ENCODE measurements around the gene MRNIP. TPM values are rescaled to one million over a fixed set of nuclear protein-coding genes. Genes with fewer than 3 reads are reported as not detected.

Gene MRNIP
- total and polyA plus RNA-seq, 5 donors from 2014 or later, result 10.2 to 46.4 (median 18.2) TPM

DNA sequence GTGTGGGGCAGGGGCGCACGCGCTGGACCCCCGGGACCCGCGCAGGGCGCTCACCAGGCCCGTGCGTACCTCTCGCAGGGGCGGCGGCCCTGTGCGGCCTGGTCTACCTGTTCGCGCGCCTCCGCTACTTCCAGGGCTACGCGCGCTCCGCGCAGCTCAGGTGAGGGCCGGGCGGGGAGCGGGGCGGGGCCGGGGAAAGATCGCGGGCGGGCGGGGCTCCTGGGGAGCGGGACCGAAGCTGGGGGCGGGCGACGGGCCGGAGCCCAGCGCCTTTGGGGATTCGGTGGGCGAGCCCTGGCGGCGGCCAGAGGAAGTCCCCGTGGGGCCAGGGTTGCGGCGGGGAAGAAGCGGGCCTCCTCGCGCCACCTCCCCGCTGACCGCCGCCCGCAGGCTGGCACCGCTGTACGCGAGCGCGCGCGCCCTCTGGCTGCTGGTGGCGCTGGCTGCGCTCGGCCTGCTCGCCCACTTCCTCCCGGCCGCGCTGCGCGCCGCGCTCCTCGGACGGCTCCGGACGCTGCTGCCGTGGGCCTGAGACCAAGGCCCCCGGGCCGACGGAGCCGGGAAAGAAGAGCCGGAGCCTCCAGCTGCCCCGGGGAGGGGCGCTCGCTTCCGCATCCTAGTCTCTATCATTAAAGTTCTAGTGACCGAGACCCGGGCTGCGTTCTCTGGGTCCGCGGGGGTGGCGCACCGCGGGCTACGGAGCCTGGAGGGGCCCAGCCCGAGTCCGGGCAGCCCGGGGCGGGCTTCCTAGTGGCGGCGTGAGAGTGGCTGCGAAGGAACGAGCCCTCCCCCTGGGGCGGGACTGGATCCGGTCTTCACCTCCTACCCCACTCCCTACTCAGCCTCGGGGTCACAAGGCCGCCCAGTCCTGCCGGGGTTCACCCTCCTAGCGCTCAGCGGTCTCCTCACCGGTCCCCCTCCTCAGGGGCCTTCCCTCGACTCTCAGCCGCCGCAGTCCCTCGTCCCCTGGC lies 62.5 kb downstream of the MRNIP start:
- Mint-ChIP-seq H3K4me3 (peak overlapping the region; percentile 64 to 82 (median 74)), H3K4me1 (peaks cover 0 to 38% (median 13%) of the 10 kb centered on the region in 4 donors), H3K36me3 (peaks cover 18% of the 10 kb centered on the region), H3K9me3 (peaks cover 0 to 1% (median 0%) of the 10 kb centered on the region in 7 donors), H3K27me3 (no peaks in the 10 kb centered on the region), H3K27ac (peak overlapping the region in 2 of 3 donors; percentile 62 to 78)
- H3K27ac ChIP-seq (ENCODE audit: insufficient read depth, low read length, poor library complexity, severe bottlenecking), result peak overlapping the region; percentile 51
- H3K36me3 ChIP-seq (ENCODE audit: control insufficient read depth, insufficient read depth, low read length), result peaks cover 11% of the 10 kb centered on the region
- H3K27me3 ChIP-seq (ENCODE audit: control insufficient read depth, insufficient read depth, low read length), result no peaks in the 10 kb centered on the region
- no peak overlapping the region for H3K4me3 ChIP-seq (ENCODE audit: low read depth, low read length)
- ATAC-seq (ENCODE audit: low read depth in 2 of 2) (peak; percentile 67 to 77), DNase-seq (peak; percentile 55 to 77 (median 67))
- no peaks in the 10 kb centered on the region for H3K9me3 ChIP-seq (ENCODE audit: control insufficient read depth in 2 of 2, low read length in 2 of 2)
- peaks cover 30% of the 10 kb centered on the region for H3K4me1 ChIP-seq (ENCODE audit: control insufficient read depth, insufficient read depth, low read length, poor library complexity, severe bottlenecking)

DNA sequence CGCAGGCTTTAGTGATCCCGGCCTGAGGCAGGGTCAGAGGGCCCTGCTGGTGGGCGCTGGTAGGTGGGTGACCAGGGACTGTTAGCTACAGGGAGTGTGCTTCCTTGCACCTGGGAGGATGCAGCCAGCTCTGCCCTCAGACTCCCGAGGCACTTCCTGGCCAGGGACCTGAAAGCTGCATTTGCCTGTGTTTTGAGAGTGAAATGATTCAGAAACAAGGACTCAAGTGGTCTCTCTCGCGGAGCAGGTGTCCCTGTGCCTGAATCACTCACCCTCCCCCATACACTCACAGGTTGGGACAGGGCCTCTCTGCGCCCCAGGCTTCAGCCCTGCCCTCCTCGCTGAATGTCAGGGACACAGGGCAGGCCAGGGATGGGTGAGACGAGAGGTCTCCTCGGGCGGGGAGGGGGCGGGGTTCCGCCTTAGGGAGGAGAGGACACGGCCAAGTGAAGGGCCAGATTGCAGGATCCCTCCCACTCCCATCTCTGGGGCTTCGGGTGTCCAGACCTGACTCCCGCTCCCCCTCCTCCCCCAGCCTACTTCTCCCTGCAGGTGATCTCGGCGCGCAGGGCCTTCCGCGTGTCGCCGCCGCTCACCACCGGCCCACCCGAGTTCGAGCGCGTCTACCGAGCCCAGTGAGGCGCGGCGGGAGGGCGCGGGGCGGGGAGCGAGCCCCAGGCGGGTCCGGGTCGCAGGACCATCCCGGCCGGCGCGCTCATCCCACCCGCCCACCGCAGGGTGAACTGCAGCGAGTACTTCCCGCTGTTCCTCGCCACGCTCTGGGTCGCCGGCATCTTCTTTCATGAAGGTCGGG lies 63.4 kb downstream of the MRNIP start:
- Histone ChIP-seq H3K27me3 (ENCODE audit: control insufficient read depth, insufficient read depth, low read length) (no peaks in the 10 kb centered on the region), H3K4me1 (ENCODE audit: control insufficient read depth, insufficient read depth, low read length, poor library complexity, severe bottlenecking) (peaks cover 30% of the 10 kb centered on the region), H3K4me3 (ENCODE audit: low read depth, low read length) (no peak overlapping the region), H3K9me3 (ENCODE audit: control insufficient read depth in 2 of 2, low read length in 2 of 2) (no peaks in the 10 kb centered on the region), H3K27ac (ENCODE audit: insufficient read depth, low read length, poor library complexity, severe bottlenecking) (no peak overlapping the region), H3K36me3 (ENCODE audit: control insufficient read depth, insufficient read depth, low read length) (peaks cover 11% of the 10 kb centered on the region)
- no peak for ATAC-seq (ENCODE audit: low read depth in 2 of 2)
- DNase-seq, result no peak
- peaks cover 0 to 38% (median 13%) of the 10 kb centered on the region in 4 donors for H3K4me1 Mint-ChIP-seq
- H3K9me3 Mint-ChIP-seq, result peaks cover 0 to 1% (median 0%) of the 10 kb centered on the region in 7 donors
- peaks cover 18% of the 10 kb centered on the region for H3K36me3 Mint-ChIP-seq
- peak overlapping the region; percentile 56 to 89 (median 70) for H3K4me3 Mint-ChIP-seq
- H3K27ac Mint-ChIP-seq, result peak overlapping the region in 1 of 3 donors; percentile 55
- no peaks in the 10 kb centered on the region for H3K27me3 Mint-ChIP-seq

DNA sequence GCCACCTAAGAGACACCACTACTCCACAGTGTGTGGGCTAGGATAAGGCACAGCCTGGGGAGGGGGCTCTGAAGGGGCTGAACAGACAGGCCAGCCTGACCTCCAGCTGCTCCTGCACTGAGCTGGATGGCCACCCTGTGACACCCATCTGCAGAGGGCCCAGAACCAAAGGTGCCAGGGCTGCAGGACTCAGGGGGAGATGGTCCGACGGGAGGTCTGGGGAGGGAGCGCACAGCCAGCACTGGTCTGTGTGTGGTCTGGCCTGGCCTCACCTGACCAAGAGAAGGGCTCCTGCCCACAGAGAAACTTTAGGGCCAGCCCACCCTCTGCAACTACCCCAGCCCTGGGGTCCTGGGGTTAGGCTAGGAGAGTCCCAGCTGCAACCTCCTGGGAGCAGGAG lies 64.0 kb downstream of the MRNIP start:
- Mint-ChIP-seq H3K9me3 (peaks cover 0 to 1% (median 0%) of the 10 kb centered on the region in 7 donors), H3K4me1 (peaks cover 0 to 38% (median 13%) of the 10 kb centered on the region in 4 donors), H3K27ac (peak overlapping the region in 2 of 3 donors; percentile 55 to 75), H3K4me3 (peak overlapping the region; percentile 56 to 89 (median 70)), H3K36me3 (peaks cover 16% of the 10 kb centered on the region), H3K27me3 (no peaks in the 10 kb centered on the region)
- peaks cover 11% of the 10 kb centered on the region for H3K36me3 ChIP-seq (ENCODE audit: control insufficient read depth, insufficient read depth, low read length)
- no peak for ATAC-seq (ENCODE audit: low read depth in 2 of 2)
- no peak for DNase-seq
- no peak overlapping the region for H3K4me3 ChIP-seq (ENCODE audit: low read depth, low read length)
- peaks cover 30% of the 10 kb centered on the region for H3K4me1 ChIP-seq (ENCODE audit: control insufficient read depth, insufficient read depth, low read length, poor library complexity, severe bottlenecking)
- H3K9me3 ChIP-seq (ENCODE audit: control insufficient read depth in 2 of 2, low read length in 2 of 2), result no peaks in the 10 kb centered on the region
- no peak overlapping the region for H3K27ac ChIP-seq (ENCODE audit: insufficient read depth, low read length, poor library complexity, severe bottlenecking)
- H3K27me3 ChIP-seq (ENCODE audit: control insufficient read depth, insufficient read depth, low read length), result no peaks in the 10 kb centered on the region

DNA sequence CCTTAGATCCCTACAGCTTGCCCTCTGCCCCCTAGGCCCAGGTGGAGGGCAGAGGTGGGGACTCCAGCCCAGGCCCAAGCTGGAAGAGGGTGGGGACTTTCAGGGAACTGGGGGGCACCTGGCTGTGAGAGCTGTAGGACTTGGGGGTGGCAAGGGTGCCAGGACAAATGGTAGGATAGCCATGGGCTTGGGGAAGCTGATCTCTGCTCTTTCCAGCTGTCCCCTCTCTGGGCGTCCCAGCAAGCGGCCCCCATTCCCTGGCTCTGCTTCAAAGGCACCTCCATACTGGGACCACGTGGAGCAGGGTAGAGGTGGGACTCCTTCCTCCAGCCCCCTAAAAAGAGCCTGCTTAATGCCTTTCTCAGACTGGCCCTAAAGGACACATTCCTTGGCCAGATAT lies 64.4 kb downstream of the MRNIP start:
- ATAC-seq (ENCODE audit: low read depth in 2 of 2) (no peak), DNase-seq (no peak)
- H3K4me1 ChIP-seq (ENCODE audit: control insufficient read depth, insufficient read depth, low read length, poor library complexity, severe bottlenecking), result peaks cover 30% of the 10 kb centered on the region
- H3K27me3 ChIP-seq (ENCODE audit: control insufficient read depth, insufficient read depth, low read length), result no peaks in the 10 kb centered on the region
- no peaks in the 10 kb centered on the region for H3K9me3 ChIP-seq (ENCODE audit: control insufficient read depth in 2 of 2, low read length in 2 of 2)
- H3K36me3 ChIP-seq (ENCODE audit: control insufficient read depth, insufficient read depth, low read length), result peaks cover 9% of the 10 kb centered on the region
- Mint-ChIP-seq H3K36me3 (peaks cover 12% of the 10 kb centered on the region), H3K27ac (peak overlapping the region in 2 of 3 donors; percentile 14 to 75), H3K4me3 (peak overlapping the region; percentile 69 to 89 (median 76)), H3K4me1 (peaks cover 0 to 38% (median 13%) of the 10 kb centered on the region in 4 donors), H3K27me3 (no peaks in the 10 kb centered on the region), H3K9me3 (peaks cover 0 to 2% (median 0%) of the 10 kb centered on the region in 7 donors)
- H3K27ac ChIP-seq (ENCODE audit: insufficient read depth, low read length, poor library complexity, severe bottlenecking), result no peak overlapping the region
- H3K4me3 ChIP-seq (ENCODE audit: low read depth, low read length), result no peak overlapping the region

DNA sequence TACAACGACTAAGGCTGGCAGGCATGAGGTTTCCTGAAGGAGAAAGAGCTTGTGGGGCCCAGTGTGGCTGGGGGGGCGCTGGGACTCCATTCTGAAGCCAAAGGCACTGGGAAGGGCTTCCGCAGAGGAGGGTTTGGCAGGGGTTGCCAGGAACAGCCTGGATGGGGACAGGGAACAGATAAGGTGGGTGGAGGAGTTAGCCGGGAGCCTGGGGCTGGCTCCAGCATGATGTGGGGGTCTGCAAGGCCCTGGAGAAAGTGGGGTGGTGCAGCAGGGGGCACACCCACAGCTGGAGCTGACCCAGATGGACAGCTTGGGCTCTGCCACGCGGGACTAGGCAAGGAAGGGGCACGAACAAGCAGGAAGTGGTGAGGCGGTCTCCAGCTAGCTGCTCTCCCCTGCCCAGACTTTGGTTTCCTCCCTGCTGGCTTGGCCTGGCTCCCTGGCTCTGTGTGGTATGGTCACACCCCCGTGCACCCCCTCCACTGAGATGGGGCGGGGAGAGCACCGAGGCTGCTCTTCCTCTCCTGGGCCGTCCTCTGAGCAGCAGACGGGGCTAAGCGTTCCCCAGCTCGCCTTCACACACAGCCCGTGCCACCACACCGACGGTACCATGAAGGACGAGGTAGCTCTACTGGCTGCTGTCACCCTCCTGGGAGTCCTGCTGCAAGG lies 65.0 kb downstream of the MRNIP start, which contains the start of gene LTC4S:
TSS of gene LTC4S (plus strand) at position 519 of the 672 bp plus-strand sequence. CDS start at position 614, 95 bp downstream.
- H3K27me3 ChIP-seq (ENCODE audit: control insufficient read depth, insufficient read depth, low read length), result no peaks in the 10 kb centered on the region

DNA sequence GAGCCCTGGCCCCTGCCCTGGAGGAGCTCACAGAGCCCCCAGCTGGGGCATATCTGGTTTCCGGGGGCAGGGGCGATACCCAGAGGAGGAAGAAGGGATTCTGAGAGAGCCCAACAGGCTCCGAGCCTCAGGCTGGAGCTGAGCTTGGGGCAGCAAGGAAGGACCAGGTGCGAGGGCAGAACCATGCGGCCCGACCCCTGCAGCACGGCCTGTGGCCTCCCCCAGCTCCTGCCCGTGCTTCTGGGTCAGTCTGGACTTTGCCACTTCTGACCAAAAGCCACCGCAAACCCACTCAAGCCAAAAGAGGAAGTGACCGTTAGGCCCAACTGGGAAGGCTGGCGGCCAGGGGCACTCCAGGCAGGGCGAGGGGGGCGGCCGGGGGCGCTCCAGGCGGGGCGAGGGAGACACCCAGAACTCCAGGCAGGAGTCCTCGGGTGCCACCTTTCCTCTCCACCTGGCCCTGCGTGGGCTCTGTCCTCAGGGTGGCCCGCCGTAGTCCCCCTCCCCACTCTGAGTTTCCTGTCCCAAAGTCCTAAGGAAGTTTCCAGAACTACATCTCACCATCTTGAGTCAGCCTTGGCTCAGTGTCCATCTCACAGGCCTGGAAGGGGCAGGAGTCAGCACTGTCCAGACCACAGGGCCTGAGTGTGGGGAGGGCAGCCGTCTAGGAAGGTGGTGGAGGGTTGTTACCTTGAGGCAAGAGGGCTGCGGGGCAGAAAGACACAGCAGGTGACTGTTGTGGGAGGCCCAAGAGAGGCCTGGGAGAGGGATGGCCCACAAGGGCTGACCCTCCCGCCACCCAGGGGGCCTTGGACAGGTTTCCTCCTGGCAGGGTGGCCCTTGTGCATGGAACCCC lies 65.8 kb downstream of the MRNIP start:
- ATAC-seq (ENCODE audit: low read depth in 2 of 2) (no peak), DNase-seq (no peak)
- Histone ChIP-seq H3K36me3 (ENCODE audit: control insufficient read depth, insufficient read depth, low read length) (no peaks in the 10 kb centered on the region), H3K9me3 (ENCODE audit: control insufficient read depth in 2 of 2, low read length in 2 of 2) (no peaks in the 10 kb centered on the region), H3K4me3 (ENCODE audit: low read depth, low read length) (no peak overlapping the region), H3K27ac (ENCODE audit: insufficient read depth, low read length, poor library complexity, severe bottlenecking) (no peak overlapping the region), H3K27me3 (ENCODE audit: control insufficient read depth, insufficient read depth, low read length) (no peaks in the 10 kb centered on the region), H3K4me1 (ENCODE audit: control insufficient read depth, insufficient read depth, low read length, poor library complexity, severe bottlenecking) (peaks cover 30% of the 10 kb centered on the region)
- Mint-ChIP-seq H3K4me1 (peaks cover 0 to 38% (median 15%) of the 10 kb centered on the region in 4 donors), H3K4me3 (peak overlapping the region; percentile 36 to 86 (median 74)), H3K36me3 (peaks cover 9% of the 10 kb centered on the region), H3K27me3 (no peaks in the 10 kb centered on the region), H3K9me3 (peaks cover 0 to 2% (median 0%) of the 10 kb centered on the region in 7 donors), H3K27ac (peak overlapping the region; percentile 73 to 86 (median 75))

More for the DNA sequence above, 65.0 kb downstream of the MRNIP start, which contains the start of gene LTC4S:
- ATAC-seq (ENCODE audit: low read depth in 2 of 2) (peak; percentile 54 to 65), DNase-seq (peak in 2 of 3 donors; percentile 38 to 79)
- Histone ChIP-seq H3K9me3 (ENCODE audit: control insufficient read depth in 2 of 2, low read length in 2 of 2) (no peaks in the 10 kb centered on the region), H3K36me3 (ENCODE audit: control insufficient read depth, insufficient read depth, low read length) (peaks cover 3% of the 10 kb centered on the region), H3K27ac (ENCODE audit: insufficient read depth, low read length, poor library complexity, severe bottlenecking) (no peak within 1 kb of the TSS), H3K4me3 (ENCODE audit: low read depth, low read length) (no peak within 1 kb of the TSS), H3K4me1 (ENCODE audit: control insufficient read depth, insufficient read depth, low read length, poor library complexity, severe bottlenecking) (peaks cover 30% of the 10 kb centered on the region)
- Mint-ChIP-seq H3K4me3 (peak within 1 kb of the TSS; percentile 70 to 89 (median 76)), H3K4me1 (peaks cover 0 to 38% (median 13%) of the 10 kb centered on the region in 4 donors), H3K27me3 (no peaks in the 10 kb centered on the region), H3K9me3 (peaks cover 0 to 2% (median 0%) of the 10 kb centered on the region in 7 donors), H3K27ac (peak within 1 kb of the TSS; percentile 73 to 86 (median 75)), H3K36me3 (peaks cover 9% of the 10 kb centered on the region)
